Renal pelvis (tissue), 4 donors: ENCODE measurements around the gene ORMDL3. TPM values are rescaled to one million over a fixed set of nuclear protein-coding genes. Genes with fewer than 3 reads are reported as not detected.
"Not testable (repeated sequence)": the region's sequence is repeated elsewhere in the genome, so short reads cannot be mapped to it uniquely, and the experiment has no call there.

Experiments used
- DNase-seq: peaks from one replicate; pipeline ENCODE4 v3.0.0-alpha.2; 2013
- polyA plus RNA-seq, 3 donors: library from polyadenylated mRNA; unstranded; fragments of 120-200 nt; gene quantifications; one replicate each; pipeline ENCODE4 v1.2.1, GENCODE V29; 2013; ENCODE audit not compliant: insufficient read length in 3 of 3

The ORMDL3 gene
- polyA plus RNA-seq, 3 donors = 94.8 to 106 (median 96.6) TPM

DNA sequence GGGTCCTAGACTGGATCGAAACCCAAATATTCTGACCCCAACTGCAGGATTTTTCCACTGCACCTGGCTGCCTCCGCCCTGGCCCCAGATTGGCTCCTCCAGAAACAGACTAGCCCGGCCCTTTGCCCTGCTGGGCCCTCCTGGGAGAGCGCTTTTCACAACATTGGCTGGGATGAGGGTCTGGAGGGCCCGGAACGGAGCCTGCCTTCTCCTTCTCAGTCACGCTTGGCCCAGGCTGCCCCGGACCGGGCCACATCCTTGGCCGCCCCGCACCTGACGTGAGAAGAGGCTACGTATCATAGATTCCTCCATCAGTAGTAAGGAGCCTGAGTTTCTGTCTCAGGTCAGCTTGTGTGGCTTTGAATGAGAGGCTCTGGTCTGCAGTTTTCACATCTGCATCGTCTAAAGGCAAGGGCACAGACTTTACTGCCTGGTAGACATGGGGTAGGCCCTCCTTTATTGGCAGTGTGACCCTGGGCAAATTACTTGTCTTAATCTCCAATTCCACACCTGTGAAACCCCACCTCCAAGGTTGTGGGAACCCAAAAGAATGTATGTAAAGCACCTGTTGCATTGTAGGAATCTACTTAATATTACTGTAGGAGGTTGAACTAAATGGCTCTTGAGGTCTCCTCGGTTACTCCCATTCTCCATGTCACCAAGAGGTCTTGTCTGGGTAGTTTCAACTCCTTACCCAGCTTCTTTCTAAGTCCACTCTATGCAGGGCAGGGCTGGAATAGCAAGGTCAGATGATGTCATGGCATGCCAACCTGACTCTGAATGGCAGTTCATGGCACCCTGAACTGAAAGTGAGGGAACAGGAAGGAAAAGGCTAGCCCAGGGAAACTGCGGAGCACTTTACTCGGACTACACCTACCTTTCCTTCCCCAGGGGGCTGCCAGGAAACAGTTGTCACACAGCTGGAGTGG is 792 bp upstream of the ORMDL3 start:
- no peak for DNase-seq

DNA sequence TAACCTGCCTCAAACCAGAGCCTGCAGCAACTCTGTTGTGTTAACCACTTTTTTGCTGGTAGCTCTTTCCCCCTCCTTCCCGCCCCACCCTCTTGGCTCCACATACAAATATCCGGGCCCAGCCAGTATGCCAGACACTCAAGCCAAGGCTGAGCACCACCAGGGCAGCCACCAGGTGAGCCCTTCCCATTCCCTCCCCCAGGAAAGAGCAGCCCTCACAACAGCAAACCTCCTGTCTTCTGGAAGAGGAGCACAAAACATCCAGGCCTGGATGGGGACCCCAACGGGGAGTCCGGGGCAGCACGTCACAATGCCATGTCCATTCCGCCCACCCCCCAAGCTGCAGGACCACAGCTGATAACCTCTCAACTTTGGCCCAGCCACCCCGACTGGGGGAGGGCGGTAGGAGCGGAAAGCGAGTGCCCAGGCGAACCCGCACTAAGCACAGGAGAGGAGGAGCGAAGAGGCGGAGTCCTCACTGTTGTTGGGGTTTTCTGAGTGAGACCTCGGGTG is 757 bp downstream of the ORMDL3 start:
- no peak for DNase-seq

DNA sequence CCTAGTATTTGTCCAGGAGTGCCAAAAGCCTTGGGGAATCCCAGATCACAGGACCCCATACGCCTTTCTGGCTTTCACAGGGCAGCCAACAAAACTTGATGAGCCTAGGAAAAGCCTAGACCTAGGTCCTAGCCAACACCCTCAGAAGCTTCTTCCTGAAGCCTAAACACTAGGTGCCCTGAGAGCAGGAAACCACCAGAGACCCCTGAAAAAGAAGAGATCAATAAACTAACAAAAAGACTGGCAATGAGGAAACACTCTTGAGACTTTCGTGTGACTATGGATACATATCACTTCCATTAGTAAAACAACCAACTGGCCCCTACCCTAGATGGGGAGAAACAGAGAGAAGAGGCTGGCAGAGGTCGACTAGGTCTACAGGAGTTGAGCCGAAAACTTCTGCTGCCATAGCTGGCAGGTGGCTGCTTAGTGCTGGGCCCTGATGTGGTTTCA is 1.2 kb downstream of the ORMDL3 start:
- no peak for DNase-seq

DNA sequence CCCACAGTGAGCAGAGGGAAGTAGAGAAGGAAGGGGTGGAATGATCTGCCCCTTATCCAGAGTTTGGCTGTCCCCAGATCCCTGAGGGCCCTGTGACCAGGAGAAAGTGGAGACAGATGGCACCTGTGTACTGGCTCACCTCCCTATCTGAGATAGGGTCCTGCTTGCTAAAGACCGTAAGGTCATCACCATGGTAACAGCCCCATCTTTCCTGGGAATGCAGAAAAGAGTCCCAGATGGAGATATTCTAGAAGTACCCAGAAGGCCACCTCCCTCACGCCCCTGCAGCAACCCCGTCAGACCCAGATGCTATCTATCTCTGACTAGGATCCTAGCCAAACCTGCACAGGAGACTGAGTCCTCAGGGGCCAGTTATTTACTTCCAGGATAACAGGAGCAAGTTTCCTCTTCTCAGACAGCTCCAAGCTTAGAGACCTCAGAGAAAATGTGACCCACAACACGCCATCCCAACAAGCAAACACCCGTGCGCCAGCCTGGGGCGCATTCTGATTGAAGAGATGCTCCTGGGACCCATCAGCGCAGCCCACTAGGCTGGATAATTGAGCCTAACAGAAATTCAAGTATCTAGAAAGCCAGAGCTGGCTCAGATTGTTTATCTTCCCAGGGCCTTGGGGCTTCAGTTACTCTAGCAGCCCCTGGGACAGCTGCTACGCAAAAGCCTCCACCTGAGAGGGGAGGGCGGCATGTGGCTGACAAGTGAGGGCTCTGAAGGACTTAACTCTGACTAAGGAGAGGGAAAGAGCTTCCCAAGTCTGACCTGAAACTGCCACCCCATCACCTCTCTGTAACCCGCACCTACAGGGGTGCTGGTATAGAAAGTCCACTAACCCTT is 1.9 kb downstream of the ORMDL3 start:
- no peak for DNase-seq

DNA sequence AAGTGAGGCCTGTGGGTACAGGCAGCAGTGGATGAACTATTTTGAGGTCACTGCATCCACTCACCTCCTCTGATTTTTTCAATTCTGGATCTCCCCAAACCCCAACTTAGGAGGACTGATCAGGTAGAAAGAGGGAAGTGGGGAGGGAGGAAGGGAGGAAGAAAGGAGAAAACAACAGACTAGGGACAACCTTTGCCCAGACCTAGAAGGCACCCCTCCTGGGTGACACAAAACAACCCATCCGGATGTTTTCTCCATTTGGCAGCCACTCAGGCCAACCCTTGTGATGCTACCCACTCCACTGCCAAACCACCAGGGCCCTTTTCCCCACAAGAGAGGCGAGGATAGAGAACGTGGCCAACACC is 2.7 kb downstream of the ORMDL3 start:
- DNase-seq = no peak

DNA sequence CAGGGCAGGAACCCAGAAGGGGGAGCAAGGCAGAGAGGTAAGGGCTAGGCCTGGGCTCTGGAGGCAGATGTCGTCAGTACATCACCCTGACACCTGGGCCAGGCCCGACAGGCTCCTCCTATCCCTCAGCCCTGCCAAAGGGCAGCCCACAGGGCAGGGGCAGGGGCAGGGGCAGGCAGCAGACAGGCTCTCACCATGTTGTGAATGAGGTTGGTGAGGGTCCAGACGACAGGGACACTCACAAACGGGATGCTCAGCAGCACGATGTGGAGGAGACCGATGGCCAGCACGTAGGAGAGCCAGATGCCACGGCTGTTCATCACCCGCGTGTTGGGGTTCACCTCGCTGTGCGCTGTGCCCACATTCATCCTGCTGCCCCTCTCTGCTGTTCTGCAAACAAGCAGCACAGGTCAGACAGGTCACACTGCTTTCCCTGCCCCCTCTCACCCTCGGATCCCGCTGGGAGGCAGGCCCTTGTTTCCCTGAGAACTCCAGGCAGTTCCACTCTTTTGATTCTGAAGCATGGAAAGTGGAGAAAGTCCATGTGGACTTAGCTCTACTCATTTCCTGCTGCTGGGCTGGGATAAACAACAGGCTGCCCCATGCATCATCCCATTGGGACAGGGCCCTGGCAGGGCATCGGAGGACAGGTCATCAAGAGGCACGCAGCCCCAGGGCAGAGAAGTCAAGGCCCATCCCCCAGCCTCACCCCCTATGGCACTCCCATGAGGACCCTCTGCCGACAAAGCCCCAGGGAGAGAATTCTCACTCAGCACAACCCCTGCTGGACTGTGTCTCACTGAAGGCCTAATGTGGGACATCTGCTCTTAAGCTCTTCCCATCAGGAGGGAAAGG is 3.3 kb downstream of the ORMDL3 start:
- no peak for DNase-seq

DNA sequence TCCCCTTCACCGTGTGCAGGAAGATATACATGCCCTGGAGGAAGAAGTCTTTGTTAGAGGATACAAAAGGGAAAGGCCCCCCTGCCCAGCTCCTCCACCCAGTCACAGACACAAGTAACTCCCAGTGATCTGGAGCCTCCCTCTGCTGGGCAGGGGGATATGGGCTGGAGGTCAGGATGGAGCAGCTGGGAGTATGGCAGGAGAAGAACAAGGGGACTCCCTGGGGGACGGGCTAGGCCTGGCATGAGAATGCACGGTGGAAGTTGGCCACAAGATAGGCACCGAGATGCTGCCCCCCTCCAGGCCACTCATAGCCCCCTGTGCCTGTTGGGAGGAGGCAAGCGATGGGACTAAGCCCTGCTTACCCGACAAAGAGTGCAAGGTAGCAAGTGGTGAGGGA is 4.2 kb downstream of the ORMDL3 start:
- no peak for DNase-seq

DNA sequence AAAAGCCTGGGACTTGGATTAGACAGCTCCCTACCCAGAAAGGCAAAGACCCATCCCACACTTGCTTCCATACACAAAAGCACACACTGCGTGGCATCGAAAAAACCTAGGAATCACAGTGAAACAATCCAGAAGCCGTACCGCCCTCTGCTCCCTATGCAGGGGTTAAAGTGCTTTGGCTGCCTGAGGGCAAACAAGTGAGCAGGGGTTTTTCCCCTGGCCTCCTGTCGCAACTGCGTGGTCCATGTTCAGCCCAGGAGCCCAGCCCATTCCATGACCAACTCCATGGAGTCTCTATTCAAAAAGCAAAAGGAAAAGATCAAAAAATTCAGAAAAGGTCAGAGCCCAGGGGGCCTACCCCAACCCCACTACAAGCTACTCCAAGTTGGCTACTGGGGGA is 5.4 kb downstream of the ORMDL3 start:
- no peak for DNase-seq

DNA sequence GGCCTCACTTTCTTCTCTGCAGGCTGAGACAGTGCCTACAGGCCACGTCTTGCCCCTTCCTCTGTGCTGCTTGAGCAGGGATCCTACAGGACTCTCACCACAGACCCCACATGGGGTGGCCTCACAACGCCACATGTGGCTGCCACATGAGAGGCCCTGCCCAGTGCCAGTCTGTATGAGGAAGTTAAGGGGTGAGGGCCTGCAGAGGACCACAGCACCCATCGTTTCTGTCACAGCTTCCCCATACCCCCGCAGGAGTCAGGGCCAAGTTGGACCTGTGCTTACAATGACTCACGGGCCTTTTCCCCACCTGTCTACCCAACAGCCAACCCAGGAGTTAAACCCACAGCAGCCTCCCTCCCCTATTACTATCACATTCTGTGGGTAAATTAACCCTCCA is 6.1 kb downstream of the ORMDL3 start:
- DNase-seq = no peak

DNA sequence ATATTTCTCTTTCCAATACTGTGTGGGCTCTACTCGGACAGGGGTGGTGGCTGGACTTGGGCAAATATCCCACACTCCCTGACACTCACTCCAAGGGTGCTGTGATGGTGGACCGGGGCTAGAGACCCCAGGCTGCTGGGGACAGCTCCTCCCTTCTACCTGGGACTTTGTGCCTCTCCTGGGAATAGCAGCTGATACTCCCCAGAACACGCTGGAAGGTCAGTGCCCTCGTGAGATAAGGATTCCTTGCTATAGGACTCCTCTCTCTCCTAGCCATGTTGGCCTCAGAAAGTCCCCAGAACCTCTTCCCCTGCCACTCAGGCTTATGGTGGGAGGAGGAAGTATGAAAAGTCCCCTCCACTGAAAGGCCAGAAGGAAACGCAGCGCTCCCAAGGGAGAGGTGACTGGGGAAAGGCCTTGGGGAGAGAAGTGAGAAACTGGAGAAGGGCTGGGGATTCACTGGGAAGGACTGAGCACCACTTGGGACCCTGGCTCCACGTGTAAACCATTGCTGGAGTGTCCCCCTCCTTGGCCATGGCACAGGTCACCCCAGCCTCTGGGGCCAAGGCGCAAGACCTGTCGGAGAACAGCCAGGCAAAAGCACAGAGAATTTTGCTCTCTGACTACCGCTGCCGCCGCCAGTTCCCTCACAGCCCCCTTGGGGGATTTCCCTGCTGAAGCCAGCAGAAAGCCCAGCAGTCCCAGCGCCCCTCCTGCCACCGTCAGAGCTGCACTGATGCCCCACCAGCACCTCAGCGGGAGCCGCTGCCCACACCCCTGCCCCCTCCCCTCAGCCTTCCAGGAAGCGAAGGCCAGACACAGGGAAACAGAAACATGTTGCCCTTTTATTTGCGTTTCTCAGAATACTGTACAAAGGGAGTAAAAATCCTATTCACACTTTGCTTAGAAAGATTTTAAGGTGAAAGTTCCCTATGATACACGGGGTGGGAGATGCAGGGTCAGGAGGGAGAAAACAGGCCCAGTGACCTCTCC is 6.9 kb downstream of the ORMDL3 start:
- no peak for DNase-seq

DNA sequence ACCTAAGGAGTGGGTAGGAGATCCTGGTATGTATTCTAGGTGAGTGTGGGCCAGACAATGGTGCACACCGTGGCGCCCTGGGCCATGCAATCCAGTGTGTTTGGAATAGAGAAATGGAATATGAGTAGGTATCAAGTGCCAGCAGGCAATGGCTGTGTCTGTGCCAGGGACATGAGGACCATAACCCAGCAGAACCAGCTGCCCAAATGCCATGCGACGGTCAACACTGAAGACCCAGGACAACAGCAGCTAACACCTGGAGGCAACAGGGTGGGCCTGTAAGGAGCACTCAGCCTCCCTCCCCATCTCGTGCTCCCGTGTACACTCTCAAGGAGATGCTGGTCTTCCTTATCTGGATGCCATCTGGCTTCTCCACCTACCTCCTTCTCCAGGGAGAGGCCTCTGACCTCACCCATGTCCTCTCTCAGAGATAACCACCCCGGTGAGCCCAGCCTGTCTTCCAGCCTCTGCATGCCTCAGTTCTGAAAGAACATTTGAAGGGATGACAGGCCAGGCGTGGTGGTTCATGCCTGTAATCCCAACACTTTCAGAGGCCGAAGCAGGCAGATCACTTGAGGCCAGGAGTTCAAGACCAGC is 8.2 kb downstream of the ORMDL3 start:
- DNase-seq = no peak

DNA sequence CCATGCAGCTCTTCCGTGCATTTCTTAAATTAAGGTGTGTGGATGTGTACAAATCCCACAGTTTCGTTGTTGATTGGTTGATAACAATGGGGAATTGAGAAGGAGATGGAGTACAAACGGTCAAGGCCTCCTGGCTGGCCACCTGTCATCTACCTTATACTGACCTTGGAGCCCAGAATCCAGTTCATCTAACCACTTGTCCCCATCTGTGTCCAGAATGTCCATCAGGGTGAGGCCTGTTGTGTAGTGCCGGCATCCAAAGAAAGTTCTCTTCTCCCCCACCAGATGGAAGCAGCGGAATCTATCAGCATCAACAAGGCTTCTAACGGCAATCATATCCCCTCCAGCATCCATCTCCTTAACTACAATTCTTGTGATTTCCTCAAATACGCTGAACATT is 10.5 kb downstream of the ORMDL3 start:
- DNase-seq = no peak

DNA sequence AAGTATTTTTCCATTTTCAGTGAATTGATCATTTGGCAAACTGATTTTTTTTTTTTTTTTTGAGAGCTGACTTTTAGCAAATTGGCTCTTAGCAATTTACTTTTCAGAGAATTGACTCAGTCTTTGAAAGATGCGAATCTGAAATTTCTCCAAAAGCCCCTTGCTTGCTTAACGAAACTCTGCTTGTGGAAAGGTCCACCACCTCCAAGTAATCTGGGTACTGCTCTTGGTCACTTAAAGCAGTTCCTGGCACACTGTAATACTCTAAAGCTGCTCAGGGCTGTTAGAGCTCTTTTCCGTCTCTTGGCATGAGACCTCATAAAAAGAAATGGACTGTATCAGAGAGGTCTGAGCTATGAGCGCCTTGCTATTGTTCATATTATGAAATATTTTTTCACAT is 11.8 kb downstream of the ORMDL3 start:
- DNase-seq = no peak

DNA sequence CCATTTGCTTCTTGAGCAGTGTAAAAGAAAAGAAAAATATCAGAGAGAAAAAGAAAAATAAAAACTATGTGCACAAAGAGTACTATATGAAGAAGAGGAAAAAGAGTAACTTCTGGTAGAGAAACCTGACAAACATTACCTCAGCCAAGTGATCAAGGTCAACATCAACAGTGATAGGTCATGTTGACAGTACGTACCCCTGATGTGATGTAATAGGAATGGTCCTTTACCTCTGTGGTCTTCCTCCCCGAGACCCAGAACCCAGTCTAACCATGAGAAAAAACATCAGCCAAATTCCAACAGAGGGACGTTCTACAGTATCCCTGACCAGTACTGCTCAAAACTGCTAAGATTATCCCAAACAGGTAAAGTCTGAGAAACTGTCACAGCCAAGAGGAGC is 13.4 kb downstream of the ORMDL3 start:
- no peak for DNase-seq

DNA sequence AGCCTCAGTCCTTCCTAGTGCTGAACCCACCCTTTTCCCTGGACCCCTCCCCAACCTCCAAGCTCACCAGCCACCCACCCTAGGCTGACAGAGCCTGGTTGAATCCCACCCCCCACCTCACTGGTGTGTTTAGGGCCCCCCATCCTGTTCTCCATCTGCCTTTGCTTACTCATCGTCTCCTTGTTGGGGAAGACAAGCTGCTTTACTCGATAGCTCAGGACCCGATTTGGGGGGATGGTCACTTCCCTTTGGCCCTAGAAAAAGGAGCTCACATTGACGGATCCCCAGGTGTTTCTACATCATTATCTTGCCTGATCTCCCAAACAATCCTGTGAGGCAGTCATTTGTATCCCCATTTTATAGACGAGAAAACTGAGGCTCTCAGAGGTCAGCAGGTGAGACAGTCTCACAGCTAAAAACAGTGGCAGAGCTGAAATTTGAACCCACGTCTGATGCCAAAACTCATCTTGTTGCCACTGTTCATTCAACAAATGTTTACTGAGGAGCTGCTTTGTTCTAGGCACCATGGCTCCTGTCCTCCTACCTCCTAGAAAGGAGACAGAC is 18.5 kb downstream of the ORMDL3 start:
- DNase-seq = no peak

DNA sequence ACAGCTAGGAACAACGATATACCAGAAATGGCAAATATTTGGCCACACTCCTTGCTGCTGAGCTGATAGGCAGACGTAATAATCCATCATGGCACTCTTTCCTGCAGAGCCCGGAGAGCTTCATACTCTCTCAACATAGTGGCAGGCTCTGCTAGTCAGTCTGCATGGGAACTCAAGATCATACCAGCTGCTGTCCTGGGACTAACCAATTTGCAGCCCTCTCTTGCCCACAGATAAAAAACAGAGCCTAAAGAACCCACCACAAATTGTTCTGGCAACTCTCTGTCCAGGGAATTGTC is 22.5 kb downstream of the ORMDL3 start:
- no peak for DNase-seq

DNA sequence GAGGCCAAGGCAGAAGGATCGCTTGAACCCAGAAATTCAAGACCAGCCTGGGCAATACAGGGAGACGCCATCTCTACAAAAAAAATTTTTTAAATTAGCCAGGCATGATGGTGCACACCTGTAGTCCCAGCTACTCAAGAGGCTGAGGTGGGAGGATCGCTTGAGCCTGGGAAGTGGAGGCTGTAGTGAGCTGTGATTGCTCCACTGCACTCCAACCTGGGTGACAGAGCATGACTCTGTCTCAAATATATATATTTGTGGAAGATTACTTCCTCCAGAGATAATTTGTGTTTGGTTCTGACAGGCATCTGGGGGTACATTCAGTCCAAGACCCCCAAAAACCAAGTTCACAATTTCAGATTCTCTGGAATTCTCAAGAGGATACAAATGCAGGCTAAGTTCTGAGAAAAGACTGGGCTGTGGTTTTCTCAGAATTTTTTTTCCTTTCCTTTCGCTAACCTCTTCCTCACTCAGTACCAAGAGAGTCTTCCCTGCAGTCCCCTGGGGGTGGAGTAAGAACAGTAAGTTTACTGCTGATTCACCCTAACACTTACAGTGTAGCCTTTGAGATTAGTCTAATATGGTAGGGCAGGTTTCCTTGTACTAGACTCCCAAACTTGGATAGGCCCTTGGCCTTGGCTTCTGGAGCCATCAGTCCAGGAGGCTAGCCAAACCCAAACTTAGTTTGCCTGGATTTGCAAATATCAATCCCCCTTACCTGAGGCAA is 24.1 kb downstream of the ORMDL3 start:
- no peak for DNase-seq

DNA sequence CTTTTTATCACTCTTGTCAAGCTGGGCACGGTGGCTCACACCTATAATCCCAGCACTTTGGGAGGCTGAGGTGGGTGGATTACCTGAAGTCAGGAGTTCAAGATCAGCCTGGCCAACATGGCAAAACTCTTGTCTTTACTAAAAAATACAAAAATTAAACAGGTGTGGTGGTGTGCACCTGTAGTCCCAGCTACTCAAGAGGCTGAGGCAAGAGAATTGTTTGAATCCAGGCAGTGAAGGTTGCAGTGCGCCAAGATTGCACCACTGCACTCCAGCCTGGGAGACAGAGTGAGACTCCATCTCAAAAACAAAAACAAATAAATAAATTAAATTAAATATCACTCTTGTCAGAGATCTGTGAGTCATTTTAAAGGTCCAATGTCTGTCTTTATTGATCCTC is 25.4 kb downstream of the ORMDL3 start:
- not testable (repeated sequence) for DNase-seq

DNA sequence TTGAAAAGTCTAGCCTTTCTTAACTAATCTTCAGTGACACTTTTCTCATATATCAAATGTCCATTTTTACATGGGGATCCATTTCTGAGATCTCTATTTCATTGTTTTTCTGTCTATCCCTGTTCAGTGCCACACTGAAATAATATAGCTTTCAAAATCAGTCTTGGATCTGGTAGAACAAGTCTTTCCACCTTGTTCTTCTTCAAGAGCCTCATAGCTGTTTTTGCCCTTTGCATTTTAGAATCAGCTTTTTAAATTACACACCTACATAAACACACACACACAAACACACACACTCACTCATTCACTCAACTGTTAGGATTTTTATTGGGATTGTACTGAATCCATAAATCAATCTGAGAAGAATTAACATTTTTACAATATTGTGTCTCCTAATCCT is 28.2 kb downstream of the ORMDL3 start:
- DNase-seq = no peak
